GM19193 (cell line): ENCODE measurements around the gene PAX5.

ENCODE experiments used
- POLR2A ChIP-seq: IDR thresholded peaks from 4 replicates; pipeline ENCODE4 v1.6.1; 2011; ENCODE audit not compliant: insufficient read depth, insufficient read length; ENCODE audit errors: extremely low read depth

The PAX5 gene

DNA sequence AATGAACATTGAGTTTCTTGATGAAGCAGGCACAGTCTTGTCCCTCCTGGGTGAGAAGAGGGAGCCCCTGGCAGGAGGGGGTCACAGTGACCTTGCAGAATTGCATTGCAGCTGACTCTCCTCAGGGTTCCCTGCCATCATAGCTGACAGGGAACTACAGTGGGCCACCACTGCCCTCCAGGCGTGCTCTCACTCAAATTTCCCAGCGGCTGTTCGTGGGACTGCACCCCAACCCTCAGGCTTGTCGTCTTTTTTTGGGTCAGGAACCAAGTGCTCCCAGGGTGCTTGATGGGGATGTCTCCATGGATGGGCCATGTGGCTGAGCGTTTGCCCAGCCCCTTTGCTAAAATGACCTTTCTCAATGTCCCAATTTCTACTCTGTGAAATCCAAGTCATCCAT is 245.5 kb downstream of the PAX5 start:
- TF ChIP-seq POLR2A, result no peak

DNA sequence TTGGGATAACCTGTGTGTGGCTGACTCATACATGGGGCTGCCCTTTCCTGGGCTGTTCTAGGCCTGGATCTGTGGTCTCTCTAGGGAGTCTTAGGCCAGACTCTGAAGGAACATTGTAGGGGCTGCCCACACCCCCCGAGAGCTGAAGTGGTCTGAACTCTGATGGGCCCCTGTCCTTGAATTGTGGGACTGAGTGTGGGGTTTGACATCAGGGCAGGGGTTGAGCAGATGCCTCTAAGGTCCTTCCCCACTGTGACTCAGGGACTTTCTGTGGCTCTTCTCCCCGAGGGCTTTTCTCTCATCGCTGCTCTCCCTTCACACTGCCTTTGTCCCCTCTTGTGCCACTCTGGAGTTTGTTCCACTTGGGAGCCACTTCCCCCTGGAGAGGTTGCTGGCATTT is 246.4 kb downstream of the PAX5 start:
- TF ChIP-seq POLR2A, result no peak
